Measurements from ENCODE around the gene HOXB6. TPM values are rescaled to one million over a fixed set of nuclear protein-coding genes. Genes with fewer than 3 reads are reported as not detected.

Gene HOXB6
- 9.6 and 11.5 TPM in 2 replicates for total RNA-seq
- long read RNA-seq, partial matches to known transcripts, result 3 of 3 reads
- long read RNA-seq, other reads (novel, unspliced or antisense), result 0 of 3 reads

DNA sequence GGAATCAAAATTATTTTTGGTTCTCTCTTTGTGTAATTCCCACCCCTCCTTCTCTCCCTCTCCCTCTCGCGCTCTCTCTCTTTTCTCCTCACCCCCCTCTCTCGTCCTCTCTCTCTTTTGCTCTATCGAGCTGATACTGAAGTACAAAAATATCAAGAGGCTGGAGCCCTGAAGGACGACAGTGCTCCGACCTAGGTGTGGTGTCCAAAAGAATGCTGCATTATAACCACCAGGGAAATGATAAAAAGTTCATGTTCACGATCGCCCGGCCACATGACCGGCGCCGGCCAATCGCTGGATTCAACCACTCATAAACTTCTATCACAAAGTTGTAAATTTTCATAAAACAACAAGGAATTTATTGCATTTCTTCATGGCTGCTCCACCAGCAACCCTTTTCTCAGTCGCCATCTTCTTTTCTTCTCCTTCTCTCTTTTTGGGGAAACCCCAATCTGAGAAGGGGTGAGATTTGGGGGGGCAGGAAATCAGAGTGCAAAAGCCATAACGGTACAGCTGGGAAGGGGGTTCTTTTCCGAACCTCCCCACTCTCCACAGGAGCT, at the start of gene HOXB6:
TSS of gene HOXB6 (minus strand) at position 217 of the 560 bp plus-strand sequence. CDS start 6,836 bp downstream, outside the sequence.
- no peaks in the 10 kb centered on the region for H3K9me3 Mint-ChIP-seq
- H3K4me1 Mint-ChIP-seq, result peaks cover 12% of the 10 kb centered on the region
- peak within 1 kb of the TSS; percentile 81 for H3K4me3 Mint-ChIP-seq
- no peak for DNase-seq (ENCODE audit: low read depth, low spot score)
- peaks cover 100% of the 10 kb centered on the region for H3K27me3 Mint-ChIP-seq (ENCODE audit: low read depth)
- TF ChIP-seq, protein P1, sequence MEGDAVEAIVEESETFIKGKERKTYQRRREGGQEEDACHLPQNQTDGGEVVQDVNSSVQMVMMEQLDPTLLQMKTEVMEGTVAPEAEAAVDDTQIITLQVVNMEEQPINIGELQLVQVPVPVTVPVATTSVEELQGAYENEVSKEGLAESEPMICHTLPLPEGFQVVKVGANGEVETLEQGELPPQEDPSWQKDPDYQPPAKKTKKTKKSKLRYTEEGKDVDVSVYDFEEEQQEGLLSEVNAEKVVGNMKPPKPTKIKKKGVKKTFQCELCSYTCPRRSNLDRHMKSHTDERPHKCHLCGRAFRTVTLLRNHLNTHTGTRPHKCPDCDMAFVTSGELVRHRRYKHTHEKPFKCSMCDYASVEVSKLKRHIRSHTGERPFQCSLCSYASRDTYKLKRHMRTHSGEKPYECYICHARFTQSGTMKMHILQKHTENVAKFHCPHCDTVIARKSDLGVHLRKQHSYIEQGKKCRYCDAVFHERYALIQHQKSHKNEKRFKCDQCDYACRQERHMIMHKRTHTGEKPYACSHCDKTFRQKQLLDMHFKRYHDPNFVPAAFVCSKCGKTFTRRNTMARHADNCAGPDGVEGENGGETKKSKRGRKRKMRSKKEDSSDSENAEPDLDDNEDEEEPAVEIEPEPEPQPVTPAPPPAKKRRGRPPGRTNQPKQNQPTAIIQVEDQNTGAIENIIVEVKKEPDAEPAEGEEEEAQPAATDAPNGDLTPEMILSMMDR (conservative IDR thresholded peaks at IDR 0.05), result no peak
- peaks cover 10% of the 10 kb centered on the region for H3K36me3 Mint-ChIP-seq (ENCODE audit: low read depth)
- H3K27ac Mint-ChIP-seq (ENCODE audit: unreplicated experiment), result peak within 1 kb of the TSS; percentile 88

DNA sequence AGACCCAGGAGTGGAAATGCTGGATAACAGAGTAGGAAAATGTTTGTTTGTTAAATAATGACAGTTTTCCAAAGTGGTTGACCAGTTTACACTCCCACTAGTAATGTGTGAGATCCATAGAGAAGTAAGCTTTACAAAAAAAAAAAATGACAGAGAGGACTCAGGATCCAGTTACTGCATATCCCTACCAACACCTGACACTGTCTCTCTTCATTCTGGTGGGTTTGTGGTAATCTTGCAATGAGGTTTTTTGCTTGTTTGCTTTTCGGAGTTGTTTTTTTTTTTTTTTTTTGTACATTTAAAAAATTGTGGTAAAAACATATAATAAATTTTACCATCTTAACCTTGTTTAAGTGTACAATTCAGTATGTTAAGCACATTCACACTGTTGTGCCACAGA, 45.0 kb upstream of the HOXB6 start:
- no peaks in the 10 kb centered on the region for H3K4me1 Mint-ChIP-seq
- no peak overlapping the region for H3K4me3 Mint-ChIP-seq

DNA sequence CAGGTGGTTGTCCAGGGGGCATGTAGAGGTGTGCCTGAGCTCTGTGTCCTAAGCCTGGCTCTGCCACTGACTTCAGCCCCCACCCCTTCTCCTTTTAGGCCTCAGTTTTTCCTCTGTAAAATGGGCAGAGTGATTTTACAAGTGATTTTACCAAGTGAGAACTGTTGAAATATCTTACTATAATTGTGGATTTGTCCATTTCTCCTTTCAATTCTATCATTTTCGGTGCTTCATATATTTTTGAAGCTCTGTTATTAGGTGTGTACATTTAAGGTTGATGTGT, 43.1 kb upstream of the HOXB6 start:
- no peak for DNase-seq (ENCODE audit: low read depth, low spot score)
- no peaks in the 10 kb centered on the region for H3K36me3 Mint-ChIP-seq (ENCODE audit: low read depth)
- H3K4me3 Mint-ChIP-seq, result no peak overlapping the region
- H3K27ac Mint-ChIP-seq (ENCODE audit: unreplicated experiment), result no peak overlapping the region
- H3K4me1 Mint-ChIP-seq, result no peaks in the 10 kb centered on the region
- TF ChIP-seq, protein P1 (conservative IDR thresholded peaks at IDR 0.05), result no peak
- H3K27me3 Mint-ChIP-seq (ENCODE audit: low read depth), result peaks cover 95% of the 10 kb centered on the region
- no peaks in the 10 kb centered on the region for H3K9me3 Mint-ChIP-seq

More for the DNA sequence above, 45.0 kb upstream of the HOXB6 start:
- DNase-seq (ENCODE audit: low read depth, low spot score), result no peak
- H3K27ac Mint-ChIP-seq (ENCODE audit: unreplicated experiment), result no peak overlapping the region
- H3K36me3 Mint-ChIP-seq (ENCODE audit: low read depth), result no peaks in the 10 kb centered on the region
- H3K27me3 Mint-ChIP-seq (ENCODE audit: low read depth), result peaks cover 93% of the 10 kb centered on the region
- no peaks in the 10 kb centered on the region for H3K9me3 Mint-ChIP-seq
- TF ChIP-seq, protein P1 (conservative IDR thresholded peaks at IDR 0.05), result no peak

DNA sequence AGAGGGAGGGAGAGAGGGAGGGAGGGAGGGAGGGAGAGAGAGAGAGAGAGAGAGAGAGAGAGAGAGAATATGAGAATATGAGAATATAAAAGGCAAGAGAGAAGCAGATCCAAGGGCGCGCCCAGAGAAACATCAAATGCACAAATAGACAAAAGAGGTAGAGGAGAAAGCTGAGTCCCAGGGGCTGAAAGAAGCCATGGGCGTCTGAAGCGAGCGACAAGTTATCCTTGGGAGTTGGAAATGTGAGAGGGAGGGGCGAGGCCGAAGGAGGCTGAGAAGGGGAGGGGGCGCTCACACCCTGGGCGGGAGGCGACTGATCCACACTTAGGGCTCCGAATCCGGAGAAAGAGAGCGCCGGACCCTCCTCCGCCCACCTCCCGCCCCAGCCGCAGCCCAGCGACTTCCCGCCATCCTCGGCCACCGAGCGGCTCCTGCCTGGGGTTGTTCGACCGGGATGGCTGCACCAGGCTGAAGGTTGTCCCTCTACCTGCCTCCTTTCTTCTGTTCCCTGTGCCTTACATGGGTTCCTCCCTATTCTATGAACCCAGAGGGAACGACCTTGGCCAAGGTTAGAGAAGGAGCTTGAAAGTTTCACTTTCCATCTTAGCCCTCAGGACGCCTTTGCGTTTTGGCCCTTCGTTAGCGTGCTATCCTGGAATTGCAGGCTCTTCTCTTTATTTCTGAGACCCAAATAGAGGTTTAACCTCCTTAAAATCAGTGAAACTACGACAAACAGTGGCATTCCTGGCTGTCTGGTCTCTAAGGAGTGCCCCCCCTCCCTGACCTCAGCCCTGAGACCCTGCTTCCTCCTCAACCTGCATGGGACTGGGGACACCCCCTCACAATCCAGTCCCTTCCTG, 42.5 kb upstream of the HOXB6 start:
- H3K36me3 Mint-ChIP-seq (ENCODE audit: low read depth), result no peaks in the 10 kb centered on the region
- H3K9me3 Mint-ChIP-seq, result no peaks in the 10 kb centered on the region
- peak overlapping the region; percentile 59 for H3K4me3 Mint-ChIP-seq
- DNase-seq (ENCODE audit: low read depth, low spot score), result no peak
- H3K27me3 Mint-ChIP-seq (ENCODE audit: low read depth), result peaks cover 96% of the 10 kb centered on the region
- TF ChIP-seq, protein P1 (conservative IDR thresholded peaks at IDR 0.05), result no peak
- H3K4me1 Mint-ChIP-seq, result no peaks in the 10 kb centered on the region
- H3K27ac Mint-ChIP-seq (ENCODE audit: unreplicated experiment), result no peak overlapping the region

DNA sequence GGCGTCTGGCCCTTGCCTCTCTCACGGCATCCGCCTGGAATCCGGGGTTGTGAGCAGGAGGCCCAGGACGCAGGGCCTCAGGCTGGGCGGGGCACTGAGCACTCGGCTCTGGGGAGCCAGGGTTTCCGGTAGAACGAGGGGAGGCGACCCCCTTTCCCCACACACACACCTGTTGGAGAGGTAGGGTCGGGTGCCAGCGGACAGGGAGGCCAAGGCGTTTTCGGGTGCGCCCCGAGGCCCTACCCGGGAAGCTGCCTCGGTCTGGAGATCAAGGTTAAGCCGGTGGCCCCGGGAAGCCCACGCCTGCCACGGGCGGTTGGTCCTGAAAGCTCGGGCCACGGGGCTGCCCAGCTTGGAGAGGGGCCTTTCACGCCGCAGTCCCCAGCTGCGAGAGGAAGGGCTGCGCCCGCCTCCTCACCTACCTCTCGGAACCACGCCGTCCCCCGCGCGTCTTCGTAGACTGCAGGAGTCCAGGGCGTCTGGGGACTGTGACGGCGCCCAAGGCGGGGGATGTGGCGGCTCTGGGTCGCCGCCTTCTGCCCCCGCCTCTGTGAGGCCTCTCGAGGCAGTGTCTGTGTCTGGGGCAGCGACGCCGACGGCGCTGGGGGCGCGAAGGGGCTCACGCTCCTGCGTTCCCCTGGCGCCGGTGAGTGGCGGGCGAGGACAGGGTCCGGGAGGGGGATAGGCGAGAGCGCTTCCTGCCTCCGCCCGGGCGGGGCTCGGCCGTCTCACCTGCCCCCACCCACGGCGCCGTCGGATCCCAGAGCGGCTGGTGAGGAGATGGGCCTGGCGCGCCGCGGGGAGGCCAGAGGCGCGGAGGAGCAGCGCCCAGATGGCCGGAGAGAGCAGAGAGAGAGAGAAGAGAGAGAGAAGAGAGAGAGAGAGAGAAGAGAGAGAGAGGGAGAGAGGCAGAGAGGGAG, 41.7 kb upstream of the HOXB6 start:
- H3K4me3 Mint-ChIP-seq, result no peak overlapping the region
- TF ChIP-seq, protein P1 (conservative IDR thresholded peaks at IDR 0.05), result no peak
- H3K9me3 Mint-ChIP-seq, result no peaks in the 10 kb centered on the region
- no peaks in the 10 kb centered on the region for H3K36me3 Mint-ChIP-seq (ENCODE audit: low read depth)
- no peaks in the 10 kb centered on the region for H3K4me1 Mint-ChIP-seq
- no peak overlapping the region for H3K27ac Mint-ChIP-seq (ENCODE audit: unreplicated experiment)
- H3K27me3 Mint-ChIP-seq (ENCODE audit: low read depth), result peaks cover 97% of the 10 kb centered on the region
- no peak for DNase-seq (ENCODE audit: low read depth, low spot score)
